MCF 10A (cell line): ENCODE results near the gene LOXHD1. TPM values are rescaled to one million over a fixed set of nuclear protein-coding genes. Genes with fewer than 3 reads are reported as not detected.
A peak's percentile ranks its signal among the peaks of the same experiment; 100 is the strongest.

Source experiments
- BruUV-seq: library from RNA; stranded (reverse); fragments of 400-500 nt; replicated peaks from 2 replicates; lab custom pipeline; 2021; lab: Mats Ljungman, UMichigan
- CTCF ChIA-PET: fragments of 300-600 bp; sonication (Branson Sonifier 250); formaldehyde crosslinking; extraction: SDS; loops from one replicate; lab custom pipeline; 2021; ENCODE audit warnings: antibody characterized with exemption, inconsistent platforms; lab: Yijun Ruan, JAX
- POLR2A ChIA-PET: fragments of 300-600, 350-650 bp; sonication (Branson Sonifier 250); formaldehyde crosslinking; extraction: SDS; loops from one replicate; lab custom pipeline; 2020; ENCODE audit warnings: antibody characterized with exemption, inconsistent platforms; lab: Yijun Ruan, JAX
- DNase-seq: peaks from one replicate; pipeline ENCODE4 v3.0.0-alpha.2; 2018; ENCODE audit not compliant: unreplicated experiment
- H3K27ac Mint-ChIP-seq: one replicate; pipeline ENCODE4 v1.8.0; 2022; ENCODE audit warnings: mild to moderate bottlenecking, low read depth, mixed read lengths; ENCODE audit not compliant: unreplicated experiment
- H3K27me3 Mint-ChIP-seq: one replicate; pipeline ENCODE4 v1.8.0; 2022; ENCODE audit warnings: mixed read lengths; ENCODE audit not compliant: insufficient read depth, unreplicated experiment
- H3K36me3 Mint-ChIP-seq: one replicate; pipeline ENCODE4 v1.8.0; 2022; ENCODE audit warnings: mild to moderate bottlenecking, moderate library complexity, mixed read lengths; ENCODE audit not compliant: insufficient read depth, unreplicated experiment
- H3K4me1 Mint-ChIP-seq: one replicate; pipeline ENCODE4 v1.8.0; 2022; ENCODE audit warnings: mixed read lengths; ENCODE audit not compliant: insufficient read depth, unreplicated experiment
- H3K4me3 Mint-ChIP-seq: one replicate; pipeline ENCODE4 v1.8.0; 2022; ENCODE audit warnings: mild to moderate bottlenecking, moderate library complexity, mixed read lengths; ENCODE audit not compliant: unreplicated experiment
- H3K9me3 Mint-ChIP-seq: one replicate; pipeline ENCODE4 v1.8.0; 2022; ENCODE audit warnings: mixed read lengths; ENCODE audit not compliant: unreplicated experiment
- intact Hi-C: fragments of 100-400 bp; cut with micrococcal nuclease; formaldehyde crosslinking; loops from 2 replicates; pipeline ENCODE4 v1.14.1; 2022
- total RNA-seq: library from RNA; stranded (reverse); gene quantifications from 2 replicates; pipeline ENCODE4 v1.2.3, GENCODE V29; 2022
- TF ChIP-seq, protein P1 (sequence below): fragments of 200-600 bp; IDR thresholded peaks from one replicate; pipeline ENCODE4 v1.8.0; 2022; ENCODE audit warnings: antibody characterized with exemption, mild to moderate bottlenecking; ENCODE audit not compliant: unreplicated experiment

LOXHD1 gene
- total RNA-seq, 1 experiment from 2014 or later, result not detected

DNA sequence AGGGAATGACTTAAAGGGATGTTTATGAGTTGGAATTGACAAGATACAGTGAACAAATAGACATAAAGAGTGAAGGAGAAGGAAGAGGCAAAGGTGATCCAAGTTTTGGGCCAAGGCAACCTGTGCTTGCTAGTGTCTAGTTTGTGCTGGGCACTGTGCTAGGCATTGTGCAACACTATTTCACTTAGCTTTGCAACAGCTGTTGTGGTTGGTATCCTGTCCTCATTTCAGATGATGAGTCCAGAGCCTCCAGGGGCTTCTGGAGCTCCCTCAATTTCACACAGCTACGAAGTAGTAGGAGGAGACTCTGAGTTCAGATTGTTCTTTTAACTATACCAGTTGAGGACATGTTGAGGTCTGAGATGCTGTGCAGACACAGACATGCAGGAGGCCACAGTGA lies 18.1 kb upstream of the LOXHD1 start:
- ChIA-PET POLR2A (no interaction called here), CTCF (interaction anchor here (0.6 to 1.3 kb wide), 5 partner anchors 10 to 1086 kb away, joined by 3 to 5 read pairs (median 3); partner anchors contain the start of gene LOXHD1)
- TF ChIP-seq, protein P1, sequence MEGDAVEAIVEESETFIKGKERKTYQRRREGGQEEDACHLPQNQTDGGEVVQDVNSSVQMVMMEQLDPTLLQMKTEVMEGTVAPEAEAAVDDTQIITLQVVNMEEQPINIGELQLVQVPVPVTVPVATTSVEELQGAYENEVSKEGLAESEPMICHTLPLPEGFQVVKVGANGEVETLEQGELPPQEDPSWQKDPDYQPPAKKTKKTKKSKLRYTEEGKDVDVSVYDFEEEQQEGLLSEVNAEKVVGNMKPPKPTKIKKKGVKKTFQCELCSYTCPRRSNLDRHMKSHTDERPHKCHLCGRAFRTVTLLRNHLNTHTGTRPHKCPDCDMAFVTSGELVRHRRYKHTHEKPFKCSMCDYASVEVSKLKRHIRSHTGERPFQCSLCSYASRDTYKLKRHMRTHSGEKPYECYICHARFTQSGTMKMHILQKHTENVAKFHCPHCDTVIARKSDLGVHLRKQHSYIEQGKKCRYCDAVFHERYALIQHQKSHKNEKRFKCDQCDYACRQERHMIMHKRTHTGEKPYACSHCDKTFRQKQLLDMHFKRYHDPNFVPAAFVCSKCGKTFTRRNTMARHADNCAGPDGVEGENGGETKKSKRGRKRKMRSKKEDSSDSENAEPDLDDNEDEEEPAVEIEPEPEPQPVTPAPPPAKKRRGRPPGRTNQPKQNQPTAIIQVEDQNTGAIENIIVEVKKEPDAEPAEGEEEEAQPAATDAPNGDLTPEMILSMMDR, result no peak
- intact Hi-C loops, result no loop called here
- Mint-ChIP-seq H3K27ac (no peak overlapping the region), H3K27me3 (no peaks in the 10 kb centered on the region), H3K4me3 (no peak overlapping the region), H3K9me3 (peaks cover 7% of the 10 kb centered on the region), H3K4me1 (peaks cover 15% of the 10 kb centered on the region), H3K36me3 (no peaks in the 10 kb centered on the region)
- no TSS peak for BruUV-seq
- peak; percentile 60 for DNase-seq

DNA sequence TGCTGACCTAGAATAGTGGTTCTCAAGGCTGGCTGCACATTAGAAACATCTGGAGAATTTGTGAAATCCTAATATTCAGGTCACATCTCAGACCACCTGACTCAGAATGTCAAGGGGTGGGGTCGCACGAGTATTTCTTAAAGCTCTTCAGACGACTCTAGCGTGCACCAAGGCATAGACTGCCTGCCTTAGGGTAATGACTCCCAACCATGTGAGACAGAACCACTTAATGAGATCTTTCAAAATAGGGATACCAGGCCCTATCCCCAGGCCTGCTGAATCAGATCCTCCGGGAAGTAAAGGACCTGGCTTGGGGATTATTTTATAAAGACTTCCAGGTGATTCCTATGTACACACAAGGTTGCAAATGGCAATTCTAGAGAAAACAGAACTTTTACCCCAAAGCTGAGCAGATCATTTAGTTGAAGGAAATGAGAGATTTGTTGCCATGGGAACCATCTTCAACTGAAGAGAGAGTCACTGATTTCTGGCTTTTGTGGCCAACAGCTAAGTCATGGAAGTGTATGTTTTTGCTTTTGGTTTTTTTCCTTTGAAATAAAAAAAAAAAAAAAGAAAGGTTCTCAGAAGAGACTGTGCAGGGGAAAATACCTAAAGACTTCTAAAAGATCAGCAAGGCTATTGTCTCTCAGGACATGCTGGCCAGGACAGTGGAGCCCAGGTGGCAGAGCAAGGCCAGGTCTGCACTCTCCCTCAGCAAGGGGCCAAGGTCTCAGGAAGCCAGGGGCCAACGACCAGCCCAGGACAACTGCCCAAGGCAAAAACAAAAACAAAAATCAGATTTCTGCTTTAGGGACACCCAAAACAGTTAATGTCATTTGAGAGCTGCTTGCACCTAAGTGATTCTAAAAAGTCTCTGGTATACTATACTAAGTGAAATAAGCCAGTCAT lies 15.3 kb upstream of the LOXHD1 start:
- H3K4me3 Mint-ChIP-seq, result no peak overlapping the region
- peaks cover 7% of the 10 kb centered on the region for H3K9me3 Mint-ChIP-seq
- TF ChIP-seq, protein P1, result no peak
- ChIA-PET CTCF (interaction anchor here (0.6 to 0.8 kb wide), 2 partner anchors 15 to 16 kb away, joined by 3 read pairs; no protein-coding TSS in a partner anchor), POLR2A (no interaction called here)
- no TSS peak for BruUV-seq
- peaks cover 3% of the 10 kb centered on the region for H3K27me3 Mint-ChIP-seq
- intact Hi-C loops, result no loop called here
- no peak overlapping the region for H3K27ac Mint-ChIP-seq
- H3K36me3 Mint-ChIP-seq, result no peaks in the 10 kb centered on the region
- H3K4me1 Mint-ChIP-seq, result peaks cover 15% of the 10 kb centered on the region
- no peak for DNase-seq

DNA sequence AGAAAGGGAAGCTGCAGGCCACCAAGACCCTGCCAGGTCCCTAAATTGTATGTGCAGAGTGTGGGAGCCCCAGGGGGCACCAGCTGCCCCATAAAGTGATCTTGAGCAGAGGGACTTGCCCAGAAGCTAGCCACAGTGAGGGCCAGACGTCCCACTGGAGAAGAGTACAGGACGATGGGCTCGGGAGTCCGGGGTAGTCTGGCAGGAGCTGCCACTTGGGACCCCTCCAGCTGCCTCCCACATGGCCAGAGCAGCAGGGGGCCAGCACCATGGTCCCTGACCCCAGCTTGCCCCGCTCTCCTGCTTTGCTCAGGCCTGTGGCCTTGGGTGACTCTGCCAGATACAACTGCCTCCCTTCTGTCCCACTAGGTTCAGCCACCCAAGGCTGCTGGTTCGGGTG lies 11.7 kb upstream of the LOXHD1 start:
- H3K27me3 Mint-ChIP-seq, result peaks cover 17% of the 10 kb centered on the region
- no peak overlapping the region for H3K4me3 Mint-ChIP-seq
- H3K27ac Mint-ChIP-seq, result no peak overlapping the region
- TF ChIP-seq, protein P1, result no peak
- intact Hi-C loops, result no loop called here
- H3K36me3 Mint-ChIP-seq, result no peaks in the 10 kb centered on the region
- POLR2A ChIA-PET, result interaction anchor here (0.6 kb wide), 1 partner anchor 301 kb away, joined by 3 read pairs; no protein-coding TSS in a partner anchor
- no peak for DNase-seq
- H3K9me3 Mint-ChIP-seq, result no peaks in the 10 kb centered on the region
- BruUV-seq, result no TSS peak
- CTCF ChIA-PET, result interaction anchor here (0.7 to 1.8 kb wide), 3 partner anchors 11 to 700 kb away, joined by 3 to 13 read pairs (median 4); no protein-coding TSS in a partner anchor
- peaks cover 5% of the 10 kb centered on the region for H3K4me1 Mint-ChIP-seq

DNA sequence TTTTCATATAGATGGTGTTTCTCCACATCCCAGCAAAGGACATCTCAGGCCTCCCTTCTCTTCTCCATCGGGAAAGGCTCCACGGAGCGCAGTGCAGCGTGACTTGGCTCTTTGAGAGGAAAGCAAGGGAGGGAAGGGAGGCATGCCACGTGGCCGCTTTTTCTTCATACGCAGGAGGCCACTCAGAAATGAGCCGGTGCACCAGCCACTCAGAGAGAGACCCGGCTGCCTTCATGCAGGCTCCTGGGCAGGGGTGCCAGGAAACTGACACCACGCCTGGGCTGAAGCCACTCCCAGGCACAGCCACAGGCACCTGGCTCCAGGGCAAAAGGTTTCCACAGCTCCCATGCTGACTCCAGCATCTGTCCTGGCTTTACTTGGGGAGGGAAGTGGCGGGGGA lies 11.1 kb upstream of the LOXHD1 start:
- ChIA-PET CTCF (interaction anchor here (0.9 kb wide), 1 partner anchor 8 kb away, joined by 5 read pairs; no protein-coding TSS in a partner anchor), POLR2A (no interaction called here)
- no TSS peak for BruUV-seq

More for the DNA sequence above, 11.1 kb upstream of the LOXHD1 start:
- Mint-ChIP-seq H3K4me1 (peaks cover 10% of the 10 kb centered on the region), H3K27me3 (peaks cover 17% of the 10 kb centered on the region), H3K36me3 (no peaks in the 10 kb centered on the region), H3K27ac (no peak overlapping the region), H3K4me3 (no peak overlapping the region), H3K9me3 (peaks cover 3% of the 10 kb centered on the region)
- intact Hi-C loops, result no loop called here
- TF ChIP-seq, protein P1, result no peak
- DNase-seq, result no peak
